RKO (cell line): ENCODE data around the gene SLC19A2.
A peak's percentile ranks its signal among the peaks of the same experiment; 100 is the strongest.

Source experiments
- DNase-seq: peaks from one replicate; pipeline ENCODE4 v3.0.0-alpha.2; 2016; ENCODE audit warnings: low spot score

Gene SLC19A2

GRCh38 chr1:169474302-169474995 lies 11.3 kb downstream of the SLC19A2 start:
- DNase-seq, result no peak

GRCh38 chr1:169473347-169473746 lies 12.4 kb downstream of the SLC19A2 start:
- DNase-seq, result no peak

DNA sequence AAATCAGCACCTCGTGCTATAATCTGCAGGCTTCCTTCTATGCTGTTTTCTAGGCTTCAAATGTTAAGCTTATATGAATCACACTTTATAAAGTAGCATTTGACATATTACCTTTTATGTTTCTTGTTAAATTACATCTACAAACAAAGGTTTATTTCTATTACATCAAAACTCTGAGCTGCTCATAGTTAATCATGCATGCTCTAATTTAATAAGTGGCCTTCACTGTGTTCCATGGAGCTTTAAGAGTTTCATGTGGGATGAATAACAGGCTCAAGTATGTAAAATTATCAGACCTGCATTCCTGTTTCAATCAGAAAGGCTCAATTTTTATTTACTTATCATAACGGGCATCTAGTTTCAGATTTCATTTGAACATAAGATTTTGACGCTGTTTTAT lies 13.0 kb downstream of the SLC19A2 start:
- no peak for DNase-seq

- no peak for DNase-seq
These were observed 16.8 kb downstream of the SLC19A2 start for GRCh38 chr1:169468982-169469381.

GRCh38 chr1:169466259-169467230 lies 19.2 kb downstream of the SLC19A2 start:
- peak; percentile 37 for DNase-seq

GRCh38 chr1:169465281-169465680 lies 20.5 kb downstream of the SLC19A2 start:
- no peak for DNase-seq

DNA sequence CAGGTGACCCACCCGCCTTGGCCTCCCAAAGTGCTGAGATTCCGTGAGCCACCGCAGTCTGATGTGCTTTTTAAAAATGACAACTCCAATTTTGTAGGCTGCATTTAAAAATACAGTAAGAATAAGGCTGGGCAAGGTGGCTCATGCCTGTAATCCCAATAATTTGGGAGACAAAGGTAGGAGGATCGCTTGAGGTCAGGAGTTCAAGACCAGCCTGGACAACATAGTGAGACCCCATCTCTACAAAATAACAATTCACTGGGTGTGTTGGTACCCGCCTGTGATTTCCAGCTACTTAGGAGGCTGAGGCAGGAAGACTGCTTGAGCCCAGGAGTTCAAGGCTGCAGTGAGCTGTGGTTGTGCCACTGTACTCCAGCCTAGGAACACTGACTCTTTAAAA lies 23.4 kb downstream of the SLC19A2 start:
- DNase-seq, result no peak

DNA sequence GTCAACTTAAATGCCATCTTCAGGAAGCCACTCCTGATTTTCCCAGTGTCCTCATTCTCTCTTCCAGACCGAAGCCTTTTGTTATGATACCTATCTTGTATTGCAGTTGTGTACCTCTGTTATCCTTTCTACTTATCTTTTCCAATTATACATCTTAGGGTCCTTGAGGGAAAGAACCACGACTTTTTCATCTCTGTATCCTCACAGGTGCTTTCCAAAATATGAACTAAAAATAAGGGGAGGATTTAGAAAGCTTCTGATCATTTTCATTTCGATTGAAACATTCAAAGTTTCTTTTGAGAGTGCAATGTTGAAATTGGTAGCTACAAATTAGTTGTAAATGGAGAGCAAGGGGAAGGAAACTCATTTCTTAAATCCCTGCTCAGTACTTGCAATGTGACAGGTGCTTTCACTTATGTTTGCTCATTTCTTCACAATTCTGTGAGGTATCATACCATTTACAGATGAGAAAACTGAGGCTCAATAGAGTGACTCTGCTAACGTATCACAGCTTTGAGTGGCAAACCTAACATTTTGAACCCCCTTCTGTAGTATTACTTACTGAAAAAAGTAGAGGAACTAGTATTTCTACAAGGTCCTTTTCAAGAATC lies 24.2 kb downstream of the SLC19A2 start:
- DNase-seq, result no peak

- no peak for DNase-seq
These were observed 25.4 kb downstream of the SLC19A2 start for GRCh38 chr1:169460191-169460833.

DNA sequence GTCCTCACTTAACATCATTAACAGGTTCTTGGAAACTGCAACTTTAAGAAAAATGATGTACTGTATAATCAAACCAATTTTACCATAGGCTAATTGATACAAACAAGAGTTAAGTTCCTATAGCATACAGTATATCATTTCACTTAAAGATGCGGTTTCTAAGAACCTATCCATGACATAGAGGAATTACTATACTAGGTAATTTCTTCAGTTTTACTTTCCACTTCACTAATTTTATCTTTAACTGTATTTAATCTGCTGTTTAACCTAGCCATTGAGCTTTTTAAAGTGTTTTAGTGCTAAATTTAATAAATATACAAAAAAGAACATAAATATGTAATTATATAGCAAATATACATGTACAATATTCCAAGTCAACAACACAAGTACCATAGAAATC lies 28.3 kb downstream of the SLC19A2 start:
- DNase-seq, result no peak

DNA sequence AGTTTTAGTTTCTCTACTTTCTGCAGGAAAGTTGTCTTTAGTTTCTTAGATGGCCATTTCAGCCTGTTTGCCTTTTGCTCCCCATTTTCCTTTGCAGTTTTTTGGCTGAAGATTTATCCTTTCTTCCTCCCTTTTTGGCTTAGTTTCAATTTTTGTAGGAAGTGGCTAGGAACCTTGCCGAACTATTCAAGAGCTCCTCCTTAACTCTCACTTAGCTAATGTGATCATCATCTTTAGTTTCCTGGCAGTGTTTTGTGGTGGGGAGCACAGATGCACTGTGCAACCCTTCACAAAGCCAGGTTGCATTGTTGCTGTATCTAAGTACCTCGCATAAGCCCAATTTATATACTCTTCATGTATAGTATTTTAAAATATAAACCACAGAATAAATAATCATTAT lies 29.7 kb downstream of the SLC19A2 start:
- DNase-seq, result no peak

DNA sequence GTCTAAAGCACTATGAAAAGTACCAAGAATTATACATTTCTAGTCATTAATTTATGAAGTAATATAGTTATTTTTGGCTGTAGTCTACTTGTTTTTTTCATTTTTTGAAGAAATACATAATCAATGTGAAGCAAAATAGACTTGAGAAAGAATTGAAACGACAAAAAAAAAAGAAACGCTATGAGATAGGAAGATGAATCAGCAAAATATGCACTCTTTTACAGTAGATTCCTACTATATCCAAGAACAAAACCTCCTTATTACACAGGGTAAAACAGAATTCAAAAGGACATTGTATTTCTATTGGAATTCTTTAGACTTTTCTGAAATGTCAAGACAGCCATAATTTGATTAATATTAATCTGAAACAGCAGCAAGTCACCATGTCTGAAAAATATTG lies 32.8 kb downstream of the SLC19A2 start:
- DNase-seq, result no peak

- no peak for DNase-seq
These were observed 34.4 kb downstream of the SLC19A2 start for GRCh38 chr1:169451218-169451824.

- DNase-seq, result no peak
These were observed 41.8 kb downstream of the SLC19A2 start for GRCh38 chr1:169443923-169444322.

- no peak for DNase-seq
These were observed 58.6 kb downstream of the SLC19A2 start, which contains the start of gene CCDC181 for GRCh38 chr1:169427081-169427641. CCDC181 (minus strand) TSS chr1:169427474; CDS start chr1:169424927, 2,547 bp downstream.

DNA sequence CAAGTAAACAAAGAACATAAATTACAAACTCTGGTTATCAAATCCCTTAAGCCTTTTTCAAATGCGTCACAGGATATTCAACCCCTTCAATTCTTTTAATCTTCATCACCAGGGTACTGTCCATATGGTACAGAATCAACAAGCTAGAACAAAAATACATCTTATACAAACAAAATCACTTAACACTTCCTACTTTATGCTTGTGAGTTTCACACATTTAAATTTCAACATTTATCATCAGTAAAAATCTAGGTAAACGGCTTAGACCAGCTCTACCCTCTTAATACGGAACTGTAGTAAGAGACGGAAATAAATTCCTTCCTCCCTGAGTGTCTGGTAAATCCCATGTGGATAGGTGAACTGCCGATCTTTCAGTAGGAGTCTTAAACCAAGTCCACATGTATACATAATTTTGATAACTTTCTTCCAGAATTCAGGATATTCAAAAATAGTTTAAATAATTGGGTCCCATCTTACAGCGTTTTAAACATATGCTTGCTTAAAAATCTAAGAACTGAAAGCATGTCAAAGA lies 59.5 kb downstream of the SLC19A2 start:
- no peak for DNase-seq

DNA sequence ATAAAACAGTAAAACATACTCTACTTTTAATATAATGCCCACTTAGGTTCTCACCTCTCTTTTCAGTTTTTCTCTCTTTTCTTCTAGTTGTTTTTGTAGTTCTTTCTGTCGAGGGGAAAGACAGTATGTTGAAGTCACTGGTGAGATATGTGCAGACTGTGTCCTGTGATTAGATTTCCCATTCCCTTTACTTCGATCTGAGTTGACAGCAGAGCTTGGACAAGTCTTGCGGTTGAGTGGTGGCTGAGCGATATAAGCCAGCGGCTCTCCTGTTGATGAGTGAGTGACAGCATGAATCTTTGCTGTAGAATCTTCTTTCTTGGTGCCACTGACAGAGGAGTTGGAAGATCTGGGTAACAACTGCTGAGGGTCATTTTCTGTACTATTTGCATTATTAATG lies 64.4 kb downstream of the SLC19A2 start:
- DNase-seq, result no peak

- DNase-seq, result no peak
These were observed 70.8 kb downstream of the SLC19A2 start for GRCh38 chr1:169414952-169415351.
